GM23338 (cell line): ENCODE results near the gene NOD1. TPM values are rescaled to one million over a fixed set of nuclear protein-coding genes. Genes with fewer than 3 reads are reported as not detected.
"Not testable (repeated sequence)": the region's sequence is repeated elsewhere in the genome, so short reads cannot be mapped to it uniquely, and the experiment has no call there.

ENCODE experiments used
- ATAC-seq: fragments of 200-7000 bp; cut with Tn5 transposase; 3 replicates; pipeline ENCODE4 v1.9.1; 2020
- DNase-seq: peaks from one replicate; pipeline ENCODE4 v3.0.0-alpha.2; 2015; ENCODE audit warnings: low spot score
- H2AFZ ChIP-seq: fragments of 200-600 bp; sonication (generic); 2 replicates; pipeline ENCODE4 v1.8.0; 2016; ENCODE audit warnings: antibody characterized with exemption, mild to moderate bottlenecking, moderate library complexity
- H3F3A ChIP-seq: fragments of 200-600 bp; sonication (generic); replicated peaks from 2 replicates; pipeline ENCODE4 v1.8.0; 2017; ENCODE audit warnings: antibody characterized with exemption, mixed run types, low read depth
- H3K27ac ChIP-seq: fragments of 200-600 bp; sonication (generic); 2 replicates; pipeline ENCODE4 v1.6.1; 2016; ENCODE audit warnings: low read depth
- H3K27me3 ChIP-seq: fragments of 200-600 bp; sonication (generic); 2 replicates; pipeline ENCODE4 v1.8.0; 2016; ENCODE audit warnings: mild to moderate bottlenecking, mixed run types, moderate library complexity; ENCODE audit not compliant: insufficient read depth
- H3K36me3 ChIP-seq: fragments of 200-600 bp; sonication (generic); 2 replicates; pipeline ENCODE4 v1.8.0; 2016; ENCODE audit warnings: mild to moderate bottlenecking; ENCODE audit not compliant: insufficient read depth
- H3K4me1 ChIP-seq: fragments of 200-600 bp; sonication (generic); 2 replicates; pipeline ENCODE4 v1.8.0; 2016; ENCODE audit warnings: mild to moderate bottlenecking, moderate library complexity; ENCODE audit not compliant: insufficient read depth
- H3K4me2 ChIP-seq: fragments of 200-600 bp; sonication (generic); 2 replicates; pipeline ENCODE4 v1.7.1; 2017; ENCODE audit warnings: mixed run types
- H3K4me3 ChIP-seq: fragments of 200-600 bp; sonication (generic); 2 replicates; pipeline ENCODE4 v1.6.1; 2016; ENCODE audit warnings: mixed run types
- H3K79me2 ChIP-seq: fragments of 200-600 bp; sonication (generic); replicated peaks from 2 replicates; pipeline ENCODE4 v1.8.0; 2017; ENCODE audit warnings: mild to moderate bottlenecking; ENCODE audit not compliant: insufficient read depth
- H3K9me2 ChIP-seq: fragments of 200-600 bp; sonication (generic); 2 replicates; pipeline ENCODE4 v1.8.0; 2017; ENCODE audit not compliant: insufficient read depth
- H4K20me1 ChIP-seq: fragments of 200-600 bp; sonication (generic); replicated peaks from 2 replicates; pipeline ENCODE4 v1.8.0; 2017; ENCODE audit warnings: mild to moderate bottlenecking; ENCODE audit not compliant: insufficient read depth
- H3K27ac Mint-ChIP-seq: 2 replicates; pipeline ENCODE4 v1.8.0; 2020; ENCODE audit warnings: inconsistent platforms, mild to moderate bottlenecking, moderate library complexity, mixed read lengths
- H3K27me3 Mint-ChIP-seq: 3 replicates; pipeline ENCODE4 v1.8.0; 2022; ENCODE audit warnings: low read depth, mild to moderate bottlenecking, moderate library complexity, mixed read lengths, inconsistent platforms; ENCODE audit not compliant: insufficient read depth, poor library complexity
- H3K36me3 Mint-ChIP-seq: 3 replicates; pipeline ENCODE4 v1.8.0; 2021; ENCODE audit warnings: low read depth, mild to moderate bottlenecking, inconsistent platforms, moderate library complexity, mixed read lengths
- H3K4me1 Mint-ChIP-seq: 3 replicates; pipeline ENCODE4 v1.8.0; 2020; ENCODE audit warnings: mild to moderate bottlenecking, inconsistent platforms, mixed read lengths
- H3K4me3 Mint-ChIP-seq: 3 replicates; pipeline ENCODE4 v1.8.0; 2021; ENCODE audit warnings: moderate library complexity, mild to moderate bottlenecking, inconsistent platforms, mixed read lengths
- H3K9me3 Mint-ChIP-seq: 3 replicates; pipeline ENCODE4 v1.8.0; 2020; ENCODE audit warnings: moderate library complexity, mild to moderate bottlenecking, inconsistent platforms, mixed read lengths
- EZH2 ChIP-seq: fragments of 200-600 bp; sonication (generic); IDR thresholded peaks from one replicate; pipeline ENCODE4 v1.8.0; 2017; ENCODE audit warnings: antibody characterized with exemption, mild to moderate bottlenecking, low read depth; ENCODE audit not compliant: unreplicated experiment
- REST ChIP-seq: IDR thresholded peaks from one replicate; pipeline ENCODE4 v1.6.1; 2018; ENCODE audit warnings: antibody characterized with exemption; ENCODE audit not compliant: unreplicated experiment
- STAT1 ChIP-seq: IDR thresholded peaks from one replicate; pipeline ENCODE4 v1.6.1; 2016; ENCODE audit warnings: antibody characterized with exemption; ENCODE audit not compliant: unreplicated experiment
- ZNF114 ChIP-seq: fragments of 250-450 bp; sonication (Bioruptor Pico); IDR thresholded peaks from 2 replicates; pipeline ENCODE4 v1.5.0; 2020; ENCODE audit warnings: mild to moderate bottlenecking, moderate library complexity
- ZNF462 ChIP-seq: fragments of 250-450 bp; sonication (Bioruptor Pico); IDR thresholded peaks from 2 replicates; pipeline ENCODE4 v1.5.0; 2020; ENCODE audit warnings: mild to moderate bottlenecking, moderate library complexity
- polyA plus RNA-seq: library from polyadenylated mRNA; unstranded; fragments of >200 nt; fragmentation: Nextera tagmentation; extraction: Ambion mirVana; gene quantifications from 2 replicates; pipeline ENCODE4 v1.2.1, GENCODE V29; 2016
- total RNA-seq: library from RNA; depleted of rRNA; stranded (reverse); fragments of >200 nt; shearing (Covaris generic); gene quantifications from 2 replicates; pipeline ENCODE4 v1.2.3, GENCODE V29; 2014
- TF ChIP-seq, protein P1 (sequence below): IDR thresholded peaks from 2 replicates; pipeline ENCODE4 v1.6.1; 2016; ENCODE audit warnings: antibody characterized with exemption

NOD1 gene
- total and polyA plus RNA-seq, 2 experiments from 2014 or later, result 2.1 to 7.3 TPM

DNA sequence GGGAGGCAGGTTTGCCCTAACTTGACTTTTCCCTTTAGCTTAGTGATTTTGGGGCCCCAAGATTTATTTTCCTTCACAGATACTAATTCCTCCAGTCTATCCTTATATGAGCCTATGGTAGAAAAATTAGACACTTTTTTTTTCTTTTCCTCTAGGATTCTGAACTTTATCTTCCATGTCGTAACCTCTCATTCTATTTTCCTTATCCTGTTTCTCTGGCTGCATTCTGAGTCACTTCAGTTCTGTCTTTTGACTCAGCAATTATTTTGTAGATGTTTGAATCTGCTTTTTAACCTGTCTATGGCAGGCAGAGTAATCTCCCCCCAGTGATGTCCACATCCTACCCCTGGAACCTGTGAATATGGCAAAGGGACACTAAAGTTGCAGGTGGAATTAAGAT is 7.1 kb upstream of the NOD1 start (continued):
- TF ChIP-seq ZNF462 (CRISPR knock-in tag) (no peak), STAT1 (no peak), ZNF114 (CRISPR knock-in tag) (no peak), EZH2 (no peak), REST (no peak)
- TF ChIP-seq, protein P1, sequence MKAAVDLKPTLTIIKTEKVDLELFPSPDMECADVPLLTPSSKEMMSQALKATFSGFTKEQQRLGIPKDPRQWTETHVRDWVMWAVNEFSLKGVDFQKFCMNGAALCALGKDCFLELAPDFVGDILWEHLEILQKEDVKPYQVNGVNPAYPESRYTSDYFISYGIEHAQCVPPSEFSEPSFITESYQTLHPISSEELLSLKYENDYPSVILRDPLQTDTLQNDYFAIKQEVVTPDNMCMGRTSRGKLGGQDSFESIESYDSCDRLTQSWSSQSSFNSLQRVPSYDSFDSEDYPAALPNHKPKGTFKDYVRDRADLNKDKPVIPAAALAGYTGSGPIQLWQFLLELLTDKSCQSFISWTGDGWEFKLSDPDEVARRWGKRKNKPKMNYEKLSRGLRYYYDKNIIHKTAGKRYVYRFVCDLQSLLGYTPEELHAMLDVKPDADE, result no peak

DNA sequence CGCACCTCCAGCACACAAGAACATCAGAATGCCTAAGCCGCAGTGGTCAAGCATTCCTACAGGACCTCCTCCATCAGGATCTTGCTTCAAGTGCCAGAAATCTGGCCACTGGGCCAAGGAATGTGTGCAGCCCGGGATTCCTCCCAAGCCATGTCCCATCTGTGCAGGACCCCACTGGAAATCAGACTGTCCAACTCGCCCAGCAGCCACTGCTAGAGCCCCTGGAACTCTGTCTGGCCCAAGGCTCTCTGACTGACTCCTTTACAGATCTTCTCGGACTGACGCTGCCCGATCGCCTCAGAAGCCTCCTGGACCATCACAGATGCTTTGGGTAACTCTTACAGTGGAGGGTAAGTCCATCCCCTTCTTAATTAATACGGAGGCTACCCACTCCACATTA is 2.8 kb upstream of the NOD1 start:
- H2AFZ ChIP-seq, H3F3A ChIP-seq, H3K79me2 ChIP-seq, H3K36me3 Mint-ChIP-seq, H4K20me1 ChIP-seq, H3K4me3 Mint-ChIP-seq, H3K4me3 ChIP-seq, DNase-seq, H3K4me2 ChIP-seq, ATAC-seq, H3K27ac ChIP-seq, H3K36me3 ChIP-seq, H3K9me2 ChIP-seq, H3K9me3 Mint-ChIP-seq, H3K27ac Mint-ChIP-seq: not testable (repeated sequence)
- Mint-ChIP-seq H3K4me1 (peaks cover 14% of the 10 kb centered on the region), H3K27me3 (peaks cover 11% of the 10 kb centered on the region)
- Histone ChIP-seq H3K27me3 (peaks cover 11% of the 10 kb centered on the region; the same call in 1 of the 2 replicates), H3K4me1 (peaks cover 16% of the 10 kb centered on the region)
